GM21360 (cell line): ENCODE measurements around the gene ORAI1.
"Not testable (repeated sequence)": the region's sequence is repeated elsewhere in the genome, so short reads cannot be mapped to it uniquely, and the experiment has no call there.

Source experiments
- ATAC-seq: cut with Tn5 transposase; IDR thresholded peaks from one replicate; pipeline ENCODE4 v1.9.1; 2021; ENCODE audit warnings: mild to moderate bottlenecking, moderate library complexity; ENCODE audit not compliant: unreplicated experiment

Gene ORAI1

GRCh38 chr12:121648458-121649028 is 22.2 kb downstream of the ORAI1 start:
- no peak for ATAC-seq

DNA sequence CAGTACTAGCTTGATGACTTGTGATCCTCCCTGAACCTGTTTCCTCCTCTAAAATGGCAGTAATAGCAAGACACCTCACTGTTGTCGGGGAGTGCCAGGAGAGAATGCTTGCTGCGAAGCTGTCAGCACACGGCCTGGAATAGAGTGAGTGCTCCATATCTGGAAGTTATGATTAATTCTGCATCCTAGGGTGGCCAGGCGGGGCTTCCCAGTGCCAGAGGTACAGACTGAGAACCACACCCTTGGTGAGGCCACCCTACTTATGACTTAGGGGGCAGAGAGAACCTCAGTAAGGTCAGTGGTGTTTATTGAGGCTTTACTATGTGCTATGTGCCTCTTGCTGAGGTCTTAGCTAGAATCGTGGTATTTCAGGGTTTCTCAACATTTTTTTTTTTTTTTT is 23.0 kb downstream of the ORAI1 start:
- ATAC-seq: no peak

DNA sequence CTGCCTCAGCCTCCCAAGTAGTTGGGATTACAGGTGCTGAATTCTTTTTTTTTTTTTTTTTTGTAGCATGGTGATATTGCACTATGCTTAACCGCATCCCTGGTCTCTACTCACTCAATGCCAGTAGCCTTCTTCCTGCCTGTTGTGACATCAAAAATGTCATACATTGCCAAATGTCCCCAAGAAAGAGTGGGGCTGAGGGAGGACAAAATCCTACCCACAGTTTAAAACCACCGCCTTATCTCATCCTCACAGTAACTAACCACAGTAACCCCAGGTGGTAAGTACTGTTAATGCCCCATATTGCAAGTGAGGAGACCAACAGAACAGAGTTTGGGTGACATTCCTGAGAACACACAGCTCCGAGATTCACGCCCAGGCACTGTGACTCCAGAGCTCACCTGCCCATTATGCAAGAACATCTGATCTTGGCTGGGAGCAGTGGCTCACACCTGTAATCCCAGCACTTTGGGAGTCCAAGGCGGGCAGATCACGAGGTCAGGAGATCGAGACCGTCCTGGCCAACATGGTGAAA is 23.6 kb downstream of the ORAI1 start:
- no peak for ATAC-seq

GRCh38 chr12:121651320-121651719 is 25.0 kb downstream of the ORAI1 start:
- no peak for ATAC-seq

DNA sequence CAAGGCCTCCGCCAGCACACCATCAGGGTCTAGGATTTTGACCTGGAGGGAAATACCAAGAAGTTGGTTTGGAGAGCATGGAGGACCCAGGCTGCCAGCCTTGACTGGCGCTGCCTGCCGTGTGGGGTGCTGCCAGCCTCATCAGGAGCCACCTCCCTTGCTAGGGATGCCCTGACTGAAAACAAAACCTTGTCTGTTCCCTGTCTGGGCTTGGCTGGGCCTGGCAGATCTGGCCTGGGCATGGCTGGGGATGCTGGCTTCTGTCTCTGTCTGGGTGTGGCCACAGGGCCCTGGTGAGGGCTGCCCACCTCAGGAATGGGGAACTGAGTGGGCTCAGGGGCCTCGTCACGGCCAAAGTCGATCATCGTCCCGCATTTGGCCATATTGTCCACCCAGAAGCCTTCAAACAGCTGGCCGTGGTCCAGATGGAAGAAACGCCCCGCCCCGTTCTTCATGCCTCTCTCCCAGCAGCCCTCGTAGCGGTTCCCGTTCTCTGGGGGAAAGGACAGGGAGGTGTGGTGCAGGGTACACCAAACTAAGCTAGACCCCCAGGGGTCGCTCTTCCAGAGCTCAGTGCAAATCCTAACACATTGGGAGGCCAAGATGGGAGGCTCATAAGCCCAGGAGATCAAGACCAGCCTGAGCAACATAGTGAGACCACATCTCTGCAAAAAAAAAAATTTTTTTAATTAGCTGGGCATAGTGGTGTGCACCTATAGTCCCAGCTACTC is 26.6 kb downstream of the ORAI1 start:
- no peak for ATAC-seq

- no peak for ATAC-seq
Observed at GRCh38 chr12:121653999-121654398, 27.7 kb downstream of the ORAI1 start.

GRCh38 chr12:121656122-121656521 is 29.8 kb downstream of the ORAI1 start:
- ATAC-seq: no peak

DNA sequence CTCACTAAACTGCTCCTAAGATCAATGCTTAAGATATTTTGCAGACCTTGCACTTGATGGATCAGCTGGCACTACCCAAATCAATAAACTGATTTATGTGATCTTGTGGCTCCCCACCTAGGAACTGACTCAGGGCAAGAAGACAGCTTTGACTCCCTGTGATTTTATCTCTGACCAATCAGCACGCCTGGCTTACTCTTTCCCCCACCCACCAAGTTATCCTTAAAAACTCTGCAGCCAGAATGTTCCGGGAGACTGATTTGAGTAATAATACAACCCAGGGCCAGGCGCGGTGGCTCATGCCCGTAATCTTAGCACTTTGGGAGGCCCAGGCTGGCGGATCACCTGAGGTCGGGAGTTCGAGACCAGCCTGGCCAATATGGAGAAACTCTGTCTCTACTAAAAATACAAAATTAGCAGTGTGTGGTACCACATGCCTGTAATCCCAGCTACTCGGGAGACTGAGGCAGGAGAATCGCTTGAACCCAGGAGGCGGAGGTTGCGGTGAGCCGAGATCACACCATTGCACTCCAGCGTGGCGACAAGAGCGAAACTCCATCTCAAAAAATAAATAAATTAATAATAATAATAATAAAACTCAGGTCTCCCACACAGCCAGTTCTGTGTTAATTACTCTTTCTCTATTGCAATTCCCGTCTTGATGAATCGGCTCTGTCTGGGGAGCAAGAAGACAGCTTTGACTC is 31.1 kb downstream of the ORAI1 start:
- ATAC-seq: no peak

- ATAC-seq: not testable (repeated sequence)
Observed at GRCh38 chr12:121661353-121662105, 35.2 kb downstream of the ORAI1 start.

DNA sequence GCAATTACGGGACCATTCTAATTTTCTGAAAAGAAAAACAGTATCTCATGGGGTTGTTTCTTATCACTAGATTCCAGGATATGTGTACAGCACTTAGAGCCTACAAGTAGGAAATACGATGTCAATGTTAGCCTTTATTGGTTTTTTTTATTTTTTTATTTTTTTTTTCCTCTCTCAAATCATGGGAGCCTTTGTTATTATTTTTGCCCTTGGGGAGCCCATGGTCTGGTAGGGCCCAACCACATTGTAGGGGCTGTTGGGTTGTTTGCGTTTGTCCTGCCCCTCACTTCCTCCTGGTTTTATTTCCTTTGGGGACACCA is 37.2 kb downstream of the ORAI1 start:
- no peak for ATAC-seq

- ATAC-seq: not testable (repeated sequence)
Observed at GRCh38 chr12:121666829-121667228, 40.5 kb downstream of the ORAI1 start.

GRCh38 chr12:121668750-121669520 is 42.6 kb downstream of the ORAI1 start:
- no peak for ATAC-seq

DNA sequence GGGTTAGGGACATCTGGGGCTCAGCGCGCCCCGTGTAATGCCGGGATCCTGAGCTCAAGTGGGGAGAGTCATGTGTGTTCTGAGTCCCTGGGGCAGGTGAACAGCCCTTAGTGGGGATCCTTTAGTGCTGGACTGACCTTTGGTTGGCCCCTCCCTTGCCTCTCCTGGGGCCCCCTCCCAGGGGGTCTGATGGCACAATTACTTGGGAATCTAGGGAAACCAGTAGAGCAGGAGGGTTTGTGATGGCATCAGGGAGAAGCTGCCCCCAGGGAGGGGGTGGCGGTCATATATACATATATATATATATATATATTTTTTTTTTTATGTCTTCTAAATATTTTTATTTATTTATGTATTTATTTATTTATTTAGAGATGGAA is 43.2 kb downstream of the ORAI1 start, which contains the start of gene MORN3:
TSS of gene MORN3 (minus strand) at position 134 of the 380 bp plus-strand sequence. CDS start 171 bp downstream, outside the sequence.
- ATAC-seq: no peak

- ATAC-seq: no peak
Observed at GRCh38 chr12:121673013-121673511, 46.7 kb downstream of the ORAI1 start.

GRCh38 chr12:121676190-121676589 is 49.9 kb downstream of the ORAI1 start:
- ATAC-seq: no peak

DNA sequence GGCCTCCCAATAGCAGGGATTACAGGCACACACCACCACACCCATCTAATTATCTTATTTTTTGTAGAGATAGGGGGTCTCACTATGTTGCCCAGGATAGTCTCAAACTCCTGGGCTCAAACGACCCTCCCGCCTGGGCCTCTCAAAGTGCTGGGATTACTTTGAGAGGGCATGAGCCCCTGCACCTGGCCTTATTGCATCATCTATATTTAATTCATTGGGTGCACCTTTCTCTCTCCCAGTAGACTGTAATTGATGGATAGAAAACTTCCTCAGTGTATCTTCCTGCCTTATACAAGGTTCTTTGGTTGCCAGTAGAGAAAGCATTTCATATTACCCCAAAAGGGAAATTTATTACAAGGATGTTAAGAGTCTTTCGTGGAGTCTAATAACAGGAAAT is 52.0 kb downstream of the ORAI1 start:
- ATAC-seq: no peak

- ATAC-seq: no peak
Observed at GRCh38 chr12:121678716-121679300, 52.5 kb downstream of the ORAI1 start.

- ATAC-seq: not testable (repeated sequence)
Observed at GRCh38 chr12:121679661-121680197, 53.4 kb downstream of the ORAI1 start.

DNA sequence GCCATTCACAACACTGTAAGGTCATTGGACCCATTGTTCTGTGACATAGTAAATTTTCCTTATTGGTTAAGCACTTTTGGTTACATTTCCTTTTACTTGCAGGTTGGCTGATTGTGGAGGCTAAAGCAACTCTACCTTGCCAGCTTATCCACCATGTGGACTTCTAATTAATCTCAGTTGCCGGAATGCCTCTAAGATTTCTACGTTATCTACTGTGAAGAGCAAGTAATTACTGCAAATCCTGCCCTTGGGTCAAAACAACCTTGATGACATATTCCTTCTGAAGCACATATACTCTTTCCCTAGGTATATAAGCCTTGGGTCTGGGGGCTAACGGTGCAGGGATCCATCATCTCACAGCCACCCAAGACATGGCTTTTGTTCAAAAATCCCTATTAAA is 62.6 kb downstream of the ORAI1 start:
- no peak for ATAC-seq

DNA sequence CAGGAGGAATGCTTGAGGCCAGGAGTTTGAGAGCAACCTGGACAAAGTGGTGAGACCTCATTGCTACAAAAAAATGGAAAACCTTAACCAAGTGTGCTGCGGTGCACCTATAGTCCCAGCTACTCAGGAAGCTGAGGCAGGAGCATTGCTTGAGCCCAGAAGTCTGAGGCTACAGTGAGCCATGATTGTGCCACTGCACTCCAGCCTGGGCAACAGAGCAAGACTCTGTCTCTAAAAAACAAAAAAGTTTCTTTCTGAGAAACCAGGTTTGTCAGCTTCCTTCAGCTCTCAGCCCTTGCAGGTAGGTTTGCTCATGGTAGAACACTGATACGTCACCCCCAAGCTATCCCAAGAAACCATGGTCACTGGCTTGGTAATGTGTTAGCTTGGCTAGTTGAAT is 63.1 kb downstream of the ORAI1 start:
- no peak for ATAC-seq
